Limb (tissue), 2 donors: ENCODE results near the gene TRIP11.

Source experiments
- DNase-seq, 2 donors: peaks; one replicate each; pipeline ENCODE4 v3.0.0-alpha.2; 2016; ENCODE audit errors: extremely low spot score in 2 of 2

TRIP11 gene

GRCh38 chr14:91956616-91957015 is 83.2 kb downstream of the TRIP11 start:
- no peak for DNase-seq

- no peak for DNase-seq
These were observed 84.7 kb downstream of the TRIP11 start for GRCh38 chr14:91955168-91955567.

- no peak for DNase-seq
These were observed 86.5 kb downstream of the TRIP11 start for GRCh38 chr14:91953170-91953985.

GRCh38 chr14:91947475-91948184 is 92.2 kb downstream of the TRIP11 start, which contains the start of gene FBLN5:
TSS of gene FBLN5 (minus strand) at chr14:91947694. CDS start at chr14:91947229, 465 bp downstream.
- DNase-seq, result peak; percentile 78

- peak; percentile 27 to 65 for DNase-seq
These were observed 93.0 kb downstream of the TRIP11 start for GRCh38 chr14:91946622-91947474.

- DNase-seq, result no peak
These were observed 93.9 kb downstream of the TRIP11 start for GRCh38 chr14:91945751-91946621.

- no peak for DNase-seq
These were observed 96.9 kb downstream of the TRIP11 start for GRCh38 chr14:91942946-91943345.

GRCh38 chr14:91942128-91942527 is 97.7 kb downstream of the TRIP11 start:
- no peak for DNase-seq

- DNase-seq, result no peak
These were observed 99.7 kb downstream of the TRIP11 start for GRCh38 chr14:91940209-91940608.

- DNase-seq, result no peak
These were observed 104.3 kb downstream of the TRIP11 start for GRCh38 chr14:91935586-91935985.

- no peak for DNase-seq
These were observed 105.1 kb downstream of the TRIP11 start for GRCh38 chr14:91934554-91935285.

- DNase-seq, result no peak
These were observed 108.3 kb downstream of the TRIP11 start for GRCh38 chr14:91931478-91932088.

- no peak for DNase-seq
These were observed 110.2 kb downstream of the TRIP11 start for GRCh38 chr14:91929700-91930099.

GRCh38 chr14:91927800-91928199 is 112.1 kb downstream of the TRIP11 start:
- no peak for DNase-seq

- no peak for DNase-seq
These were observed 112.7 kb downstream of the TRIP11 start for GRCh38 chr14:91927191-91927590.

GRCh38 chr14:91926131-91926890 is 113.5 kb downstream of the TRIP11 start:
- no peak for DNase-seq

GRCh38 chr14:91925727-91926121 is 114.1 kb downstream of the TRIP11 start:
- no peak for DNase-seq

- DNase-seq, result peak; percentile 67 to 85
These were observed 114.7 kb downstream of the TRIP11 start for GRCh38 chr14:91925001-91925726.
